CD1c-positive myeloid dendritic cell (primary cell): Measurements from ENCODE around the gene DBI.

Experiments
- DNase-seq: peaks from one replicate; pipeline ENCODE4 v3.0.0-alpha.2; 2016; ENCODE audit errors: extremely low spot score

DBI gene

GRCh38 chr2:119366649-119367471 is at the start of gene DBI, which contains the start of gene C2orf76:
DBI (plus strand) TSS chr2:119366977; CDS start chr2:119367052, 75 bp downstream.
C2orf76 (minus strand) TSS chr2:119366834; CDS start chr2:119339959, 26,875 bp downstream.
- peak; percentile 98 for DNase-seq

DNA sequence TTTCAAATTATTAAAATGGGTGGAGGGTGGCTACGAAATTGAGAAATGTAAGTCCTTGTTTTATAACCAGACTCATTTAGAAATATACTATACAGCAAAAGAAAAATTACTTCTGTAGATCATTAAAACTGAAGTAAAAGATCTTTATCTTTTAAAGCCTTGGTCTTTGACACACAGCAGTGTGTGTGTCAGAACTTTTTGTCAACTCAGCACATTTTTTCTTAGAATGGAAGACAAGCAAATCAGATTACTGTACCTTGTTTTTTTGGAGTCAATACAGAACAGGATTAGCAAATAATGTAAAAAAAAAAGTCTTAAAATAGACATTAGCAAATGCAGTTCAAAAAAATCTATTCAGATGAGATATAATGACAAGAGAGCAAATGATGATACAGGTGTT is 49.2 kb upstream of the DBI start:
- no peak for DNase-seq

DNA sequence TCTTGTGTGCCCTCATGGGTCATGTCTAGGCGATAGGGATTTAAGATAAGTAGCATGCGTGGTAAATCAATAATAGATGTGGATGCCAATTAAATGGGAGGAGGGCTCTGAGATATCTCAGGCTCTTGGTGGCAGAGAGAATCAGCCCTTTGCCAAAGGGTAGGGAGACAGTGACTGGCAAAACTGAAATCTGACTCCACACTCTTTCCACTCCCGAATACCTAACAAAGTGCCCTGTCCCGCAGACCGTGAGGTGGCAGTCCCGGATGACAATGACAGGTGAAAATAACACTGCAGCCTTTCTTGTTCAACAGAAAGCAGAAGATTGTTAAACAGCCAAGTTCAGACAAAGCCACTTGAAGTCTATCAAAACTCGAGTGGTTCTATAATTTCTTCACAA is 47.2 kb upstream of the DBI start:
- DNase-seq = no peak

DNA sequence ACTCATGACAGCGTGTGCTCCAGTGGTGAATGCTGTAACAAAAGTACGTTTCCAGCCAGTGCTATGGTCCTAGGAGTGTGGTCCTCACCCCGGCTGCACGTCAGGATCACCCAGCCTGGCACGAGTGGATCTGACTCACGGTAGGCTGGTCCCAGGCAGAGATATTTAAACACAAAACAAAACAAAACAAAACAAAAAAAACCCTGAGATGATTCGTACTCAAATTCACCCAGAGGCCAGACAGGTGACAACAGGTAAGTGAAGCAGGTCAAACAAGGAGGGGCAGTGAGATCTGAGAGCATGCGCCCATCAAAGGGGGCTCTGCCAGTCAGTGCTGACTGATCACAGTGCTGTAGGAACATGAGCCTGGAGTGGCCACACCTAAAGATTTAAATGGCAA is 43.3 kb upstream of the DBI start:
- DNase-seq = no peak

- DNase-seq = no peak
Measured at GRCh38 chr2:119324685-119325270, 42.0 kb upstream of the DBI start.

- DNase-seq = peak; percentile 59
Measured at GRCh38 chr2:119326938-119327337, 39.8 kb upstream of the DBI start.

- DNase-seq = no peak
Measured at GRCh38 chr2:119327431-119327830, 39.3 kb upstream of the DBI start.

GRCh38 chr2:119332953-119333352 is 33.8 kb upstream of the DBI start:
- DNase-seq = no peak

DNA sequence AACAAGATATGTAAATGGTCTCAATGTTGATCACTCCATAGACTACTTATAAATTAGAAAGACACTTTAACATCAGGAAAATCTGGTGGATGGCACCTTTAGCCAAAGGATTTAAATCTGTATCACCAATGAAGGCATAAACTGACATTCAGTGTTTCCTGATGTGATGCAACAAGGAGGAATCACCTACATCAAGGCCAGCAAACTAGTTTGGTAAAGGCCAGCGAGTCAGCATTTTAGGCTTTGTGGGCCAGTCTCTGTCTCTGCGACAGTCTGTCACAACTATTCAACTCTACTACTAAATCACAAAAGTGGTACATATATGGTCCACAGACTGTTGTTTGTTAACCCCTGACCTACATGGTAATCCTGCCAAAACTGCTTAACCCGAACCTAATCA is 33.4 kb upstream of the DBI start:
- DNase-seq = no peak

DNA sequence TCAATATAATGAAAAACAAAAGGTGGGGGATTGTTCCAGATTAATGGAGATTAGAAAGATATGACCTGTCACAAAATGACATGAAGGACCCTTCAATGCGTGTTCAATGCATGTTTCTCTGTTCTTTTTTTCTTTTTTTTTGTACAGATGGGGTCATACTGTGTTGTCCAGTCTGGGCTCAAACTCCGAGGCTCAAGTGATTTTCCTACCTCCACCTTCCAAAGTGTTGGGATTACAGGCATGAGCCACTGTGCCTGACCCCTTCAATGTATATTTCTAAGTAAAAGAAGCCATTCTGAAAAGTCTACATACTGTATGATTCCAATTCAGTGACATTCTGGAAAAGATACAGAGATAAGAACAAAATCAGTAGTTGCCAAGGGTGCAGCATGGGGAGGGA is 32.9 kb upstream of the DBI start:
- DNase-seq = no peak

- no peak for DNase-seq
Measured at GRCh38 chr2:119337749-119338148, 29.0 kb upstream of the DBI start.

DNA sequence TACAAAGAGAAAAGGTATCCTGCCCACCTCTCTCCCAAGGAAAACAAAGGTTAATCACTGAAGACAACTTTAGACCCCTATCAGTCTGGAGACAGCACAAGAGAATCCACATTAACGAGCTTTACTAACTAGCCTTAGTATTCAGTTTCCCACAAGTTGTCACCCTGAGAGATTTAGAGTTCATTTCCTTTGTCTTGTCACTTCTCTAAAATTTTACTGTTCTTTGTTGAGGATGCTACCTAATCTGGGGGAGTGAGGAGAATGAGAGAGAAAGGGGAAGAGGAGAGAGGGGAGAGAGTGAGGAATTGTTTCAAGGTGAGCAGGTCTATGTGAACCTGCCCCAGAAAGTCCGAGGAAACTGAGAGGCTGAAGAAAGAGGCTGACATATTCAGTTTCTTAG is 28.5 kb upstream of the DBI start:
- DNase-seq = no peak

- DNase-seq = peak; percentile 66
Measured at GRCh38 chr2:119338826-119339561, 27.8 kb upstream of the DBI start.

DNA sequence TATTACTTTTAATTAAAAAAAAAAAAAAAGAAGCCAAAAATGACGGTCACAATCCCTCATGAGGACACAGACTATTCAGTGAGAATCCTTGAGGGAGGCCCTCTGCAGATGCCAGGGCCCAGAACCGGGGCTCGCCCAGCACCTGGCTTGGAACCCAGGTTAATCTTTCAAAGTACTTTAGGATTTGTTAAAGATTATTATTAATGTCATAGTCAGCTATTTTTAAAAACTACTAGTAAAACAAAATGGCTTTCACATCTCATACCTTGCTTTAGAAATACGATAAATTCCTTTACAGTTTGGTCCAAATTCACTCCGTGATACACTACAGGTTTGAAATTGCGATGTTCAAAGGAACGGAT is 27.2 kb upstream of the DBI start:
- DNase-seq = no peak

- DNase-seq = no peak
Measured at GRCh38 chr2:119341684-119342083, 25.1 kb upstream of the DBI start.

DNA sequence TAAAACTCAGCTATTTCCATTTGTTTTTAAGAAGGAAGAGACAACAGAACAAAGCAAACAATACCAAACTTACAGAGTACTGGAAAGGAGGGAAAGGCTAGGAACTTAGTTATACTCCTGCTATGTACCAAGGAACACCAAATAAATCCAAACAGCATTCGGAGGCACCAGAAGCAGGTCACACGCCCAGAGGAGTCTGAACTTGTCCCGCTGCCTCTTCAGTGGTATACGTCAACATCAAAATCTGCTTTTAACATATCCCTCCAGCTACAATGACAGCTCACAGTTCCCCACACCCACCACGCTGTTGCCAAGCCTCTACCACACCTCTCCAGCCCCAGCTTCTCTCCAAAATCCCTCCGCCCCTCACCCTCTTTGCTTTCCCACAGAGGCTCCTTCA is 17.5 kb upstream of the DBI start:
- no peak for DNase-seq

GRCh38 chr2:119350311-119350998 is 16.3 kb upstream of the DBI start:
- DNase-seq = no peak

DNA sequence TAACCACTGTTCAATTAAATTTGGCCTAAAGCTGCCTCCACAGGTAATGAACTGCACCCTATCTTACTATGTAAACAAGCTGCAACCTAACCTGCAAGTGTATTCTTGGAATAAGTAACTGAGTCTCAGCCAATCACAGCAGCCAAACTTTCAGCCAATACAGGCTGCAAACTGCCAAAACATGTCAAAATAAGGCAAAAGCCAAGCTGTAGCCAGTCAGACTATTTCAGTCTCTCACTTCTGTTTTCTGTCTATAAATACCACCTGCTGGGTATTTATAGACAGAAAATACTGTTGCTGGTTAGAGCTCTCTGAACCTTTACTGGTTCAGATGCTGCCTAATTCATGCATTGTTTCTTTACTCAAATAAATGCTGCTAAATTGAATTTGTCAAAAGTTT is 14.4 kb upstream of the DBI start:
- DNase-seq = peak; percentile 28

GRCh38 chr2:119354860-119355259 is 11.9 kb upstream of the DBI start:
- DNase-seq = no peak

DNA sequence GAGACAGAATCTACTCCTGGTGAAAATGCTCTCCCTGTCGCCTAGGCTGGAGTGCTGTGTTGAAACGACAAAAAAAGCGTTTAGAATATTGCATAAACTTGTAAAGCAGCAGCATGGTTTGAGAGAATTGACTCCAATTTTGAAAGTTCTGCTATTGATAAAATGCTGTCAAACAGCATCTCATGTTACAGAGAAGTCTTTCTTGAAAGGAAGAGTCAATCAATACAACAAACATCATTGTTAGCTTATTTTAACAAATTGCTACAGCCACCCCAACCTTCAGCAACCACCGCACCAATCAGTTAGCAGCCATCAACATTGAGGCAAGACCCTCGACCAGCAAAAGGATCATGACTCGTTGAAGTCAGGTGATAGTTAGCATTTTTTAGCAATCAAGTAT is 7.0 kb upstream of the DBI start:
- no peak for DNase-seq

GRCh38 chr2:119360423-119360966 is 6.3 kb upstream of the DBI start:
- no peak for DNase-seq

DNA sequence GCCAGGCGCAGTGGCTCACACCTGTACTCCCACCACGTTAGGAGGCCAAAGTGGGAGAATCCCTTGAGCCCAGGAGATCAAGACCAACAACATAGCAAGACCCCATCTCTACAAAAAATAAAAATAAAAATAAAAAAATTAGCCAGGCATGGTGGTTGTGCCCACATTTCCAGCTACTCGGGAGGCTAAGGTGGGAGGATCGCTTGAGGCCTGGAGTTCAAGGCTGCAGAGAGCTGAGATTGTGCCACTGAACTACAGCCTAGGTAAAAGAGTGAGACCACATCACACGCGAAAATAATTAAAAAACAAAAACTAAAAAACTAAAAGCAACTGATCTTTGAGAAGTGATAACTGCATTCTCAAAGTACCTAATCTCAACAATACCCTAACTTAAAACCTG is 2.0 kb upstream of the DBI start:
- DNase-seq = no peak
